ENCODE measurements around the gene BOD1L2.

Gene BOD1L2

DNA sequence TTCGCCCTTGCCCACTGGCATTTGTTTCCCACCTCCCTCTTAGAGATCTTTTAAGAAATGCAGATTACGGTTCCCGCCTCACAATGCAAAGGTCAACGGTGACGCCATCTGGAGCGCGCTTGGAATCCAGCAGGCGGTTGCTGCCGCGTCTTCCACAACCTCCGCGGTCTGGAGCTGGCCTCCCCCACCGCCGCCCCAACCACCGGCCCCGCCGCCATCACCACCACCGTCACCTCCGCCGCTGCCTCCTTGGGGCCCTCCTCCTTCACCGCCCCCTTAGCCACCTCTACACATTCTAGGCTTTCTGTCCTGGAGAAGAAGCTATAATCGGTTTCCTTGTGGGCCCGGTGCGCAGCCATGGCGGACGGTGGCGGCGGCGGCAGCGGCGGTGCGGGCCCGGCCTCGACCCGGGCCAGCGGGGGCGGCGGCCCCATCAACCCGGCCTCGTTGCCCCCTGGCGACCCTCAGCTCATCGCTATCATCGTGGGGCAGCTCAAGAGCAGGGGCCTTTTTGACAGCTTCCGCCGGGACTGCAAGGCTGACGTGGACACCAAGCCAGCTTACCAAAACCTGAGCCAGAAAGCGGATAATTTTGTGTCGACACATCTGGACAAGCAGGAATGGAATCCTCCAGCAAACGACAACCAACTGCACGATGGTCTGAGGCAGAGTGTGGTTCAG is at the start of gene BOD1L2:
BOD1L2 (plus strand) TSS at position 132 of the 681 bp plus-strand sequence; CDS start at position 358, 226 bp downstream.
- DNase-seq (ENCODE audit: low read depth), result no peak

- no peak for DNase-seq (ENCODE audit: low read depth)
Observed at GRCh38 chr18:57107140-57107832, 39.6 kb upstream of the BOD1L2 start.

DNA sequence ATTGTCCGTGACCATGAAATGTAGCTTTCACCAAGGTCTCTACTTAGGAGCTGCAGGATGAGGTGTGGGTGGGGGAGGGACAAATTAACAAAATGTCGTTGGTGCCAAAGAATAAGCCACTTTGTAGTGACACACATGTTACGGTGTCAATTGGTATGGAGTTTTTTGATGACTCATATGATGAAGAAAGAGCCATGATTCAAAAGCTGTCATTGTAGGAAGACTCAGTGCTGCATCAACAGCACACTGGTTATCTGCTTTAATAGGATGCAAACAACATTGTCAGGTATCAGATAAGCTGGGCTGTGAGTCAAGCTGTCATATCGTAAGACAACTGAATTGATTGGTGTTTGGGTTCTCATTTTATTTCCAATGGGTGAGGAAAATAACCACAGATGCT is 36.6 kb upstream of the BOD1L2 start:
- no peak for DNase-seq (ENCODE audit: low read depth)

DNA sequence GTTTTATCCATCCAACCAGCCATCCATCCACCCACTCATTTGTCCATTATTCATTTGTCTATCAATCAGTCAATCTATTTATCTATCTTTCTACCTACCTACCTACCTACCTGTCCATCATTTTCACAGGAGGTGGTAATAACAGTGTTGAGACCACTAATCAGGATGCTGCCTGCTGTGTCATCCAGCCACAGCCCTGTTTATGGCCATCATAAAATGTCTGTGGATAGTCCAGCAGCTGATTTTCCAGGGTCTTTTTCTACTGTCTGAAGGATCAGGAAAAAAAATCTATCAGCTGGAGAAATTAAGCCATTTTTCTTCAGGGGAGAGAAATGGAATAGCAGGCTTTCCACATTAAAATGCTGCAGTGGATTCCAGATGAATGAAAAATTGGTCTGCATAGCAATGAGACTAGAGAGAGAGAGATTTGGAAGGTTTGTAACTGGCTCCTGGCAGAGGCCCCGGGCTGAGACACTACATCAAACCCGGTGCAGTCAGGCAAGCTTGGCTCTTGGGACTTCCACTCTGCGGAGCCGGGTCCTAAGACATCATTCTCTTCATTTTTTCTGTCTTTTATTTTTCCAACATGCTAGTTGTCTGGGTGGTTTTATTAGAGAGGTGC is 33.0 kb upstream of the BOD1L2 start:
- DNase-seq (ENCODE audit: low read depth), result no peak

DNA sequence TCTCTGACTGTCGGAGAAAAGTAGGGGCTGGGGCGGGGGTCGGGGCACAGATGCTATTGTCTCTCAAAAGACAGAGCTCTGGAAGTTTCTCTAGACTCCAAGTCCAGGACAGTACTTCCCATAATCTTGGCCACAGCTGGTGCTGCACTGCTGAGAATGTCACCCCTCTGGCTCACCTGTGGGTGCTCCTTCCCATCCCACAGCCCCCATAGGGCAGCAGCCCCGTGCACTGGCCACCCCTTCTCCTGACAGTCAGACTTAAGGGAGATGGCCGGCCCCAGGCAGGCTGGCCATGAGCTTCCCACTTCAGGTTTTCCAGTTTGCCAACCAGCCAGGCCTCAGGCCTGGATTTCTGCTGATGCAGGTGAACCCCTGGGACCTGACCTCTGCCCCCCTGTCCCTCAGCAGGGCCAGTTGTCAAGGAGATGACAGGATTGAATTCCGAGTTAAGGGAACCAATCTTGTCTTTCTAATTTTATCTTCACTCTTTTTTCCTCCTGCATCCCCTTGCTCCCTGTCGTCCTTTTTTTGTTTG is 30.2 kb upstream of the BOD1L2 start:
- DNase-seq (ENCODE audit: low read depth), result no peak

GRCh38 chr18:57121542-57122112 is 25.3 kb upstream of the BOD1L2 start:
- no peak for DNase-seq (ENCODE audit: low read depth)

- DNase-seq (ENCODE audit: low read depth), result no peak
Observed at GRCh38 chr18:57122936-57123510, 23.9 kb upstream of the BOD1L2 start.

- DNase-seq (ENCODE audit: low read depth), result no peak
Observed at GRCh38 chr18:57125627-57126026, 21.3 kb upstream of the BOD1L2 start.

DNA sequence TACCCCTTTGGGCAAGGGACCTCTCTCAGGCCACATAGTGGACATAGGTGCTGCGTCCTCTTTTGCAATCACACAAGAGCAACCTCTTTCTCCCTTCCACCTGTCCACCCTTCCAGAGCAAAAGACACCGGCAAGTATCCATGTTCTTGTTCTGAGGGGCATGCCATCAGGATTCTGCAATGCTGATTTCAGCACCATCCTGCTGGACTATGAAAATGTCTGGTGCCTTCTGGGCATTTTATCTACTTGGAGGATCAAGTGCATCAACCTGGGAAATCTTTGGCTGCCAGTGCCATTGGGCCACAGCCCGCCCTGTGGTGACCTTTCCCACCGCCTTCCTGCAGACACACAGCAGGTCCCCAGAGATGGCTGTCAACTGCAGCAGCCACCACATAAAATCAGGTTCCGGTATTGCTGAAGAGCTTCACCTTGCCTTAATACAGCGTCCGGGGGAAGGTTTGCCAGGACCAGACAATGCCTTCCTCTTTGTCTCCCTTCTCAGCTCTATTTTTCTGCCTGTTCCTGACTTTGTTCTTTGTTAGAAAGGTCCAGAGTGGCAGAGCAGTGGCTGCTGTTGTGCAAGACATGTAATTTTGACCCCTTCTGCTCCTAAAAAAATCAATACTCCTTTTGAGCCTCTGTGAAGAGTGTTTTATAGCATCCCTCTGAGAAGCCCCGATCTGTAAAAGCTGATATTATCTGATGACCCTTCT is 18.5 kb upstream of the BOD1L2 start:
- DNase-seq (ENCODE audit: low read depth), result no peak

DNA sequence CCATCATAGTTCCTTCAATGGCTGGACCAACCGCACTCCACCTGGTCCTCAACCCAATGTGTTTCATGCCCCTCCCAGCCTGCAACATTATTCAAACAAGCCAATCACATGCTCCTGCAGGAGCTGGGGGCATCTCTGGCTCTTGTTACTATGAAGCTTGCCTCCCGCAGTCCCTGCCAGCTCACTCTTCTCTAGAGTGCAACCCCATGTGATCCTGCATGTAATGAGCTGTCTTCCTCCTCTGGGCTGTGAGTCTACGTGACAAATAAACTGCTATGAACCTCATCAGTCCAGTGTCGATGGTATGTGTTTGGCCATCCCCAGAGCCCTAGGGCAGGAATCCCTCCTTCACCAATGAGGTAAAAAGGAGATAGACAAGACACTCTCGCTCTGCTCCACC is 15.8 kb upstream of the BOD1L2 start:
- DNase-seq (ENCODE audit: low read depth), result no peak

DNA sequence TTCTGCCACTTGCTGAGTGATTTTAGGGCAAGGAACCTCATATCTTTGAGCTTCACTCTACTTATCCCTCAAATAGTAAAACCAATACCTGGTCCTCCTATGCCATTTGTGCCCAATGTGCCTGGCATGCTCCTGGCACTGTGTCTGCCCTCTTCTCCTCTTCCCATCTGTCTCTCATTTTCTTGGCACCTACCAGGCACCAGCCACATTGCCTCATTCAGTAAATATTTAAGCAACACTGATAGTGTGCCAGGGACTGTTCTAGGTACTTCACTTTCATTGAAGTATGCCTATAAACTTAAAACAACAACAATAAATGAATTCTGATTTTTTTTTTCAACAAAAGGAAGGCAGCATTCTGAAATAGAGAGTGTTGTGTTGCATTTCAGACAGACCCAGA is 15.1 kb upstream of the BOD1L2 start:
- no peak for DNase-seq (ENCODE audit: low read depth)

DNA sequence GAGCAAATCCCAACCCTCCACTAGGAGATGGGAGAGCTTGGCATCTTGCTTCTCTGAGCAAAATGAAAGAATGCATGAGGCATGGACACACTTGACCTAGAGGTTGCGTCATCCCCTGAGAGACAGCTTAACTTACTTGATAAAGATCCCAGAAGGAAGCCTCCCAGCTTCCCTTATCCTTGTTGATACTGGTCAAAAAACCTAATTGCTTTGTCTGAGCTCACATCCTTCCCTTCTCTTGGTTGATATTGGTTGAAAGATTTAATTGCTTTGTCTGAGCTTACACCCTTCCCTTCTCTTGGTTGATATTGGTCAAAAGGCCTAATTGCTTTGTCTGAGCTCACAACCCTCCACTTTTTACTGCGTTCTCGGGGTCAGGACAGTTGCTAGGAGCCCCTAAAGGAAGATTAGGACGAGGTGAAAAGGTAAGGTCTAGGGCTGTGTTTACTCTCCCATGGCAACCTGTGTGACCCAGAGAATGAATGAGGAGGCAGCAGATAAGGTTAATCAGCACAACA is 12.2 kb upstream of the BOD1L2 start:
- no peak for DNase-seq (ENCODE audit: low read depth)

- DNase-seq (ENCODE audit: low read depth), result no peak
Observed at GRCh38 chr18:57135699-57136098, 11.2 kb upstream of the BOD1L2 start.

- no peak for DNase-seq (ENCODE audit: low read depth)
Observed at GRCh38 chr18:57137847-57138246, 9.0 kb upstream of the BOD1L2 start.

GRCh38 chr18:57141208-57142129 is 5.4 kb upstream of the BOD1L2 start:
- DNase-seq (ENCODE audit: low read depth), result no peak

- no peak for DNase-seq (ENCODE audit: low read depth)
Observed at GRCh38 chr18:57142324-57142723, 4.6 kb upstream of the BOD1L2 start.

DNA sequence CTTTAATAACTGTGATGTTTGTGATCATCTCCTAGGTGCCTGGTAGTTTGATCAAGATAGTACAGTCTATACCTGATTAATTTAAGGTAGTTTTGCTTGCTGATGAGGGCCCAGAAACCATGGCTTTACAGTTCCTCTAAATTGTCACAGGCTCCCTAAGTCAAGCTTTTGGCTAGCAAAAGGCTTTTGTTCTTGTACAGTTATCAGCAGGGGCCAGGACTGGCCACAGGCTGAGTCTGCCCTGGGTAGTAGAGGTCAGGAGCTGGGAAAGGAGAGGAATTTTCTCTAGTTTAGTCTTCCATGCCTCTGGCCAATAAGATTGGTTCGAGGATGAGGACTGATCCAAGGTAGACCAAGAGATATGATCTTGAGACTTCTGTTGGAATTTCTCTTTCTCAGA is 3.6 kb upstream of the BOD1L2 start:
- DNase-seq (ENCODE audit: low read depth), result no peak

DNA sequence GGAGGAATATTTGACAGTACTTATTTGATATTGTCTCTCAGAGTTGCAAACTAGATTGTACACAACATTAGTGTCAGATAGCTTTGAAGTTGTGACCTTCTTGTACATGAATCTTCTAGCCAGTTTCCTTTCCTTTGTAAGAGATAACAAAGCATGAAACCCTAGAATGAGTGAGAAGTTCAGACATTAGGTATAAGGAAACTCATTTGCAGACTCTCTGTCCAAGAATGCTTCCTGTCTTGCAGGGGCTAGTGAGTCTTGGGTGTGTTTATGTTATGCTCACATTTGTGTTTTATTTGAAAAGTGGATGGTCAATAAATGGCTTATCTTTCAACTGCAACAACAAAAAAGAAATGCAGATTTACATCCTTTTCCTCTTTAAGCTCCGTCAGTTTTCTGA is 1.4 kb downstream of the BOD1L2 start:
- no peak for DNase-seq (ENCODE audit: low read depth)

DNA sequence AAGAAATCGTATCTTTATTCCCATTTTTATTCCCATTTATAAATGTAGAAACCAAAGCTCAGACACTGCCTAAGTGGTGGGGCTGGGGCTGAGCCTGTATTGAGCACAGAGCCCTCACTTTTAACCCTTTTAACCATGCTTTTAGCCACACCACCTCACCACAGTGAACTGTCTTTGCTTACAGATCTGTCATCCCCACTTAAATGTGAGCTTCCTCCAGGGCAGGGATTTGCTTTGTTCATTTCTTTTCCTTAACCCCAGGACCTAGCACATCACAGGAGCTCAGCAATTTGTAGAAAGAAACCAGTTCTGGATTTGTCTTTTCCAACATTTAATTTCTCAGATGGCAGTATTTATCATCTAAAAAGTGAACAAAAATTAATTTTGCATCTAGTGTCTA is 2.2 kb downstream of the BOD1L2 start:
- DNase-seq (ENCODE audit: low read depth), result no peak

GRCh38 chr18:57149531-57149930 is 2.6 kb downstream of the BOD1L2 start:
- DNase-seq (ENCODE audit: low read depth), result no peak

Data from fibroblast of gingiva (primary cell).